ENCODE measurements around the gene RASGEF1C. TPM values are rescaled to one million over a fixed set of nuclear protein-coding genes. Genes with fewer than 3 reads are reported as not detected.

The RASGEF1C gene
- total RNA-seq, 1 experiment from 2014 or later: 0.39 TPM

Other genes starting within 250 kb of the RASGEF1C start
- gene RNF130, start 137.5 kb downstream of the RASGEF1C start, total RNA-seq (2014; rRNA removed; shearing (Covaris generic)): 115 and 120 TPM in 2 replicates
- gene MAPK9, start 82.9 kb upstream of the RASGEF1C start, total RNA-seq (2014; rRNA removed; shearing (Covaris generic)): 30.2 and 34.3 TPM in 2 replicates
- 16.4 and 18.8 TPM in 2 replicates for gene GFPT2, start 144.1 kb upstream of the RASGEF1C start, total RNA-seq (2014; rRNA removed; shearing (Covaris generic))